ENCODE measurements around the gene NKX1-2.

Gene NKX1-2

DNA sequence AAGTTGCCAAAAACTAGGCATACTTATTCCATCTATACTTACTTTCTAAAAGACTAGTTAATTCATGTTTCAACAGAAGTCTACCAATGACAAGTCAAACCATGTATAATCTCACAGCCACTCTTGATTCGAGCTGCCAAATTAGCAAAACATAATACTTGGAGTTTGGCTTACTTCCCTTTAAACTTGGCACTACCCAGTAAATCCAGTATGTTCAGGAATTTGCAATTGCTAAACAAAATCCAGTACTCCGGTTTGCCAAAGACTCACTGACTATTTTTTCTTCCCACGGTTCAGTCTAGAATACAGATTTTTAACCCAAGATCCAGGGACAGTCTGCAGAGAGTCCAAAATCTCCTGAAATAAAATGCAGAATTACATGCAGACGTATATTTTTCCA is 35.8 kb downstream of the NKX1-2 start:
- no peak for DNase-seq

DNA sequence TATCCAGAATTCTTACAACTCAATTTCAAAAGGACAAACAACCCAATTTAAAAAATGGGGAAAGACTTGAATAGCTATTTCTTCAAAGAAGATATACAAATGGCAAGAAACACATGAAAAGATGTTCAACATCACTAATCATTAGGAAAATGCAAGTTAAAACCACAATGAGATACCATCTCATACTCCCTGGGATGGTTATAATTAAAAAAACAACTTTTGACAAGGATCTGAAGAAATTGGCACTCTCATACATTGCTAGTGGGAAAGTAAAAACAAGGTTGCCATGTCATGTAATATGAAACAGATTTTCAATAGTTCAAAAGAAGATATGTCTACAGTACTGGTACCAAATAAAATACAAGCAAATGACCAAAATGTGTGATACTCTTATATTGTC is 40.1 kb downstream of the NKX1-2 start:
- DNase-seq: no peak

DNA sequence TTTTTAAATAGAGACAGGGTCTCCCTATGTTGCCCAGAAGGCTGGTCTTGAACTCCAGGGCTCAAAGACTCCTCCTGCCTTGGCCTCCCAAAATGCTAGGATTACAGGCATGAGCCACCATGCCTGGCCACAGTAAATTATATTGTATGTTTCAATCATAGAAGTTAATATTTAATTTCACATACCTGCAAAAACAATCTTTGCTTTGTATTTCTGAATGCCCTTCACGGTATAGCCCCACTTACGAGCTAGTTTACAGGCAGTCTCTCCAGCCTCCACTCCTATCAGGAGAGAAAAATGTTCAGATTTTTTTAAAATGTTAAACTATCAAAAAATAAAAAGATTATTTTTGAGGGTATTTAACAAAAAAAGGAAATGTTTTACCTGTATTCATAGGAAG is 41.5 kb downstream of the NKX1-2 start:
- DNase-seq: no peak

DNA sequence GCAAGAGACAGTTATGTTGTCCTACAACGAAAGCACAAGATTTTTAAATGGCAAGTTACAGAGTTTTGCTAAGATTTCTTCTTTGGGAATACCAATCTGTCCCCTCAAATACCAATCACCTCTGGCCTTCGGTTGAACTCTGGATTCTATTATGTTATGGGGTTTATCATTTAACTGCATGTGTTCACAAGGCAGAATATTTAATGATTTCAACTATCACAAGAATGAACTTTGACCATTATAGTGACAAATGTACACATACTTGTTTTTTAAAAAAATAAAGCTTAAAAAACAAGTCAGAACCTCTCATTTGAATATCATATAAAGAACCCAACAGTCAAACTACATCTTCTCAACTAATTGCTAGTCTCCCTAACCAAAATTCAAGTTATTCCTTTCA is 42.4 kb downstream of the NKX1-2 start:
- DNase-seq: no peak

DNA sequence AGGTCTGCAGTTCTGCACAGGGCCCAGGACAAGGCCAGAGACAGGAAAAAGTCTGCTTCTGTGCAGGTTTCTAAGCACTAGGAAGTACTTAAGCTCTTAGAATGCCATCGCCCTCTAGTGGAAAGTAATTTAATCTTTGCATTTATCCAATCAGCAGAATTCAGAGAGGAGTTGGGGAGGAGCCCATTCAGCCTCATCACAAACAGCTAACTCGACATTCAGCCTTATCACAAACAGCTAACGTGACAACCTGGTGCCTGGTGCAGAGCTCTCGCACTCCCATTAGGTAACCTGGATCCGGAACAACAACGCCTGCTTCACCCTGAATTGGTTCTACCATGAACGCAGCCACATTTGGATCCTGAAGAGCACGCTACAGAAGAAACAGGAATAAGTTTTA is 46.3 kb downstream of the NKX1-2 start:
- DNase-seq: peak; percentile 72 to 85

DNA sequence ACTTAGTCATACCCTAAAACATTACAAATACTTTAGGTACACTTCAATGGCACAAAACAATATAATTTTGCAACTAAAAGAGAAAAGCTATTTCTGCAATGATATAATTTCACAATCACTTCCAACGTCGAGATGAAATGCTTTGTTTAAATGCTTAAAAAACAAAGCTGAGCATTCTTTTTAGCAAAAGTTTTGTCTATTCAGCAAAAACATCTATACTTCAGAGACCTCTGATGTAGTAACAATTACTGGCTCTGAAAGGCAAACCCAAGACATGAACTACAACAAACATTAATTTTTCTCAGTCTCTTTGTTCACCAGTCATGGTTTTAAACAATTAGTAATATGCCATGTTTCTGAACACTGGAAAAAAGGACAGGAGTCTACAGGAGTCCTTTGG is 47.6 kb downstream of the NKX1-2 start:
- no peak for DNase-seq

DNA sequence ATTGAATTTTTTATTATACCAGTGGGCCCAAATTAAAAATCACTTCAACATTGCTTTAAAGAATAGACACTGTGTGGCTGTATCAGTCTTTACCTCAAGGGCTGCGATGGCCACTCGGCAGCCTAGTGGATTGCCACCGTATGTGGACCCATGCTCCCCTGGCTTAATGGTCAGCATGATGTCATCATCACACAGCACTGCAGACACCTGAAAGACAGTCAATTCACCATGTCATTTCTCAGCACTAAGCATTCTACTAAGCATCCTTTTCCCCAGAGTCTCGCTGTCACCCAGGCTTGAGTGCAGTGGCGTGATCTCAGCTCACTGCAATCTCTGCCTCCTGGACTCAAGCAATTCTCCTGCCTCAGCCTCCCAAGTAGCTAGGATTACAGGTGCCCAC is 48.2 kb downstream of the NKX1-2 start:
- DNase-seq: no peak

Measured in NCI-H526 (cell line).